B cell (primary cell): ENCODE measurements around the gene HBS1L.

Source experiments
- EZH2 ChIP-seq: IDR thresholded peaks from 2 replicates; pipeline ENCODE4 v1.6.1; 2012; ENCODE audit warnings: borderline replicate concordance, low read depth, mild to moderate bottlenecking, moderate library complexity, low read length; ENCODE audit not compliant: insufficient read depth, poor library complexity, severe bottlenecking
- TF ChIP-seq, protein P1 (sequence below): fragments of 200-600 bp; IDR thresholded peaks from one replicate; pipeline ENCODE4 v1.8.0; 2022; ENCODE audit warnings: antibody characterized with exemption, mild to moderate bottlenecking

DNA sequence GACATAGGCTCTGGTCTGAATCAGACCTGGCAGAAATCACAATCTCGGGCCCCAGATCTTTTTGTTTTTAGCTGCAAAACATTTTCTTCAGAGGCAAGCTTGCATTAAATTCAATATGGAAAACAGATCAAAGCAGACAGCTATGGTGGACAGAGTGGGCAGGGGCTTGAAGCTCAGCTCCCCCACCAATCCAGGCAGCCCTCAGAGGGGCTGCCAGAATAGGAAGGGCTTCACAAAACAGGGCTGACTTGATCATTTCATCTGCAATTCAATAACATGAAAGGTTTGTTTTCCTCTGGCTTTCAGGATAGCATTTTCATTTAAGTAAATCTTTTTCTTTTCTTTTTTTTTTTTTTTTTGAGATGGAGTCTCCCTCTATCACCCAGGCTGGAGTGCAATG lies 55.5 kb downstream of the HBS1L start:
- TF ChIP-seq, protein P1, sequence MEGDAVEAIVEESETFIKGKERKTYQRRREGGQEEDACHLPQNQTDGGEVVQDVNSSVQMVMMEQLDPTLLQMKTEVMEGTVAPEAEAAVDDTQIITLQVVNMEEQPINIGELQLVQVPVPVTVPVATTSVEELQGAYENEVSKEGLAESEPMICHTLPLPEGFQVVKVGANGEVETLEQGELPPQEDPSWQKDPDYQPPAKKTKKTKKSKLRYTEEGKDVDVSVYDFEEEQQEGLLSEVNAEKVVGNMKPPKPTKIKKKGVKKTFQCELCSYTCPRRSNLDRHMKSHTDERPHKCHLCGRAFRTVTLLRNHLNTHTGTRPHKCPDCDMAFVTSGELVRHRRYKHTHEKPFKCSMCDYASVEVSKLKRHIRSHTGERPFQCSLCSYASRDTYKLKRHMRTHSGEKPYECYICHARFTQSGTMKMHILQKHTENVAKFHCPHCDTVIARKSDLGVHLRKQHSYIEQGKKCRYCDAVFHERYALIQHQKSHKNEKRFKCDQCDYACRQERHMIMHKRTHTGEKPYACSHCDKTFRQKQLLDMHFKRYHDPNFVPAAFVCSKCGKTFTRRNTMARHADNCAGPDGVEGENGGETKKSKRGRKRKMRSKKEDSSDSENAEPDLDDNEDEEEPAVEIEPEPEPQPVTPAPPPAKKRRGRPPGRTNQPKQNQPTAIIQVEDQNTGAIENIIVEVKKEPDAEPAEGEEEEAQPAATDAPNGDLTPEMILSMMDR, result no peak
- no peak for TF ChIP-seq EZH2
